Astrocyte (in vitro differentiated cells and primary cell): ENCODE results near the gene PPL.

Experiments used
- CTCF ChIP-seq: IDR thresholded peaks from 2 replicates; pipeline ENCODE4 v1.5.1; 2011; ENCODE audit warnings: low read depth, mild to moderate bottlenecking, inconsistent platforms, low read length, moderate library complexity; ENCODE audit not compliant: insufficient read depth
- EZH2 ChIP-seq: IDR thresholded peaks from 2 replicates; pipeline ENCODE4 v1.6.1; 2012; ENCODE audit warnings: mild to moderate bottlenecking, low read length, inconsistent platforms; ENCODE audit not compliant: insufficient read depth

- TF ChIP-seq CTCF (no peak), EZH2 (no peak)
Measured at GRCh38 chr16:4866586-4866985, 70.4 kb downstream of the PPL start.
